GM20431 (cell line): ENCODE measurements around the gene PCSK4.
"Not testable (repeated sequence)": the region's sequence is repeated elsewhere in the genome, so short reads cannot be mapped to it uniquely, and the experiment has no call there.

Source experiments
- in situ Hi-C: fragments of 300-500 bp; cut with MseI, MboI; formaldehyde crosslinking; loops from one replicate; pipeline ENCODE4 v1.15.0; 2020; ENCODE audit warnings: low sequenced_read_pairs; ENCODE audit not compliant: unreplicated experiment

PCSK4 gene

DNA sequence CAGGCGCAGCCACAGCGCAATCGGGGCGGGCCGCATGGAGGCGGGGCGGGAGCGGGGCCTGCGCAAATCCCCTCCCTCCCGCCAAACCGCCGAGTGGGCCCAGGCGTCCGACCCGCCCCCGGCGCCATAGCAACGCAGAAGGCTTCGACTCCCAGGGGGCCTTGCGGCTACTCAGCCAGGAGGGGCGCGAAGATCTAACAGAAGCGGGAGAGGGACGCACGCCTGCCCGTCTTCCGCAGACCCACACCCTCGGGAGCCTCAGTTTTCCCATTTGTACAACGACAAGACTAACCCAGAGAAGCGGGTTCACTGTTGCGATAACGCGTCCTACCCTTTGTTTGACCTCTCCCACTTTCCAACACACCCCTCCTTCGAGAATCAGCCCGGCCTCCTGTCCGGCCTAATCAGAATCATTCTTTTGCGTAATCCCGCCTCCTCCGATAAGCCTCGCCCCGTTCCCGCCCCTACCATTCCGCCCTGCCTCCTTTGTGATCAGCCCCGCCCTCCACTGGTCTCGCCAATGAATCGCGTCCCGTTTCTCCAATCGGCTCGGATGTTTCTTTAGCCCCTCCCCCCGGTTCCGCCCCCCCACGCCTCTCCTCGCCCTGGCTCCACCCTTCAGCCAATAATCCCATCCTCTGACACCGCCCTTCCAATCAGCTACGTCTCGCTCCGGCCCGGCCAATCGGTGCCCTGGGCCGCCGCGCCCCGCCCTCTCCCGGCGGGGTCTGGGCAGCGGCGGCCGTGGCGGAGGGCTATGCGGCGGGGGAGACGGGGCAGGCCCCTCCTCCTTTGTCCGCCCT, at the start of gene PCSK4:
Gene PCSK4, minus strand, starts transcription at position 40 of the 803 bp plus-strand sequence. Its CDS starts 4 bp downstream, at position 36.
- in situ Hi-C loops, result no loop called here

DNA sequence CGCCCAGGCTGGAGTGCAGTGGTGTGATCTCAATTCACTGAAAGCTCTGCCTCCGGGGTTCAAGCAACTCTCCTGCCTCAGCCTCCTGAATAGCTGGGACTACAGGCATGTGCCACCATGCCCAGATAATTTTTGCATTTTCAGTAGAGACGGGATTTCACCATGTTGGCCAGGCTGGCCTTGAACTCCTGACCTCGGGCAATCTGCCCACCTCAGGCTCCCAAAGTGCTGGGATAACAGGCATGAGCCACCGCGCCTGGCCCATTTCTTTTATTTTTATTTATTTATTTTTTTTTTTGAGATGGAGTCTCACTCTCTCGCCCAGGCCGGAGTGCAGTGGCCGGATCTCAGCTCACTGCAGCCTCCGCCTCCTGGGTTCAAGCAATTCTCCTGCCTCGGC, 49.6 kb upstream of the PCSK4 start:
- in situ Hi-C loops, result loop anchor here (10.0 kb wide), 1 partner anchor 275 kb away; the partner anchor contains the start of gene ATP8B3

DNA sequence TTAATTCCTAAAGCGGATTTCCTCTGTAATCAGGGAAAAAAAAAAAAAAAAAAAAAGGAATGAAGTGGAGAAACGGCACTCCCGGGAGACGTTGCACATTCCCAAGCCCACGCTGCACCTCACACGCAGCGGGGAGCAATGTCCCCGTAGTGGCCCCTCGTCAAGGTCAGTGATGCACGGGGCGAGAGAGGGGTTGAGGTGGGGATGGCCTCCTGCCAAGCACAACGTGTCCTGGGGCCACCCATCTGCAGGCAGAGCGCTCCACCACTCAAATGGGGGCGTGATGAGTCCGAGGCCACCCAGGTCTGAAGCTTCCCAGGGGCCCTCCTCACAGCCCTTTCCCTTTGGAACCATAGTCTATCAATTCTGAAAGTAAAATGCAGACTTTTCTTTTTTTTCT, 48.8 kb upstream of the PCSK4 start:
- in situ Hi-C loops, result no loop called here

DNA sequence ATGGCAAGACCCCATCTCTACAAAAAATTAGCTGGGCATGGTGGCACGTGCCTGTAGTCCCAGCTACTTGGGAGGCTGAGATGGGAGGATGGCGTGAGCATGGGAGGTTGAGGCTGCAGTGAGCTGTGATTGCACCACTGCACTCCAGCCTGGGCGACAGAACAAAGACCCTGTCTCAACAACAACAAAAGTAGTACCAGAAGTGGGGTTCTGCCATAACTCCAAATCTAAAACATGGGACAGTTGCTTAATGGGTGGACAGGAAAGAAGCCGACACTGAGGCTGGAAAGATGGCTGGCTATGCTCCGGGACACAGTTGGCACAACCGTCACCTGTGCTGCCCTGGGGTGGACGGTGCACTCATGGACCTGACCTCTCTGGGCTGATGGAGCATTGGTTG, 45.5 kb upstream of the PCSK4 start:
- in situ Hi-C loops, result not testable (repeated sequence)

DNA sequence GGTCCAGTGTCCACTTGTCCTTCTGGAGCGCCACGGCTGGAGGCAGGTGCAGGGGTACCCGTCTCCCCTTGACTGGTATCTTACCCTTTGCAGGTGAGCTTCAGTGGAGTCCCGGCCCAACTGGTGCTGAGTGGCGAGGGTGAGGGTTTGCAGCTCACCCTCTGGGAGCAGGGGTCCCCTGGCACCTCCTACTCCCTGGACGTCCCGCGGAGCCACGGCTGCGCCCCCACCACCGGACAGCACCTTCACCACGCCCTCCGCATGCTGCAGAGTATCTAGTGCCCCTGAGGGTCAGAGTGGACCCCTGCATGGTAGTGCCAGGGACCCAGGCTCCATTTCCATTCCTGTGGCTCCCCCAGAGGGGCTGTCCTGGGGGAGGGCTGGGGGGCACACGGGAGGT, 44.8 kb upstream of the PCSK4 start:
- in situ Hi-C loops, result no loop called here

DNA sequence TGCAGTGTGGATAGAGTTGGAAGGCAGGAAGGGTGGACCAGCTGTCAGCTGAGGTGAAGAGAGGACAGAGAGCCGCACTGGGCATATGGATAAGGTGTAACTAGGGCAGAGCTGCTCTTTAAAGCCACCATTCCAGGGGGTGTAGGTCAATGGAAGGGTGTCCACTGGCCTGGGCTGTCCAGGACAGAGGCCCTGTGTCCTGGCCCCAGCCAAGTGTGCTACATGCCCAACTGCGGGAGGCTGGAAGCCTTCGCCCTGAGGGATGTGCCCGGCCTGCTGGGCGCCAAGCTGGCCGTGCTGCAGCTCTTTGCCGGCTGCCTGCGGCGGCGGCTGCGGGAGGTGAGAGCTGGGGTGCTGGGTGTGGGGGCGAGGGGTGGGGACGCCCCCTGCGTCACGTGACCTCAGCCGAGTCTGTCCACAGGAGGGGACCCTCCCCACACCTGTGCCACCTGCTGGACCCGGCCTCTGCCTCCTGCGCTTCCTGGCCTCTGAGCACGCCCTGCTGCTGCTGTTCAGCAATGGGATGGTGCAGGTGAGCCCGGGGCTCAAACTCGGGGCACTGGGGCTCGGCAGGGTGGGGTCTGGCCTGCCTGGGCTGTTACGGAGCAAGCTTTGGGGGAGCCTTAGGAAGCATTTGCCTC, 43.5 kb upstream of the PCSK4 start:
- in situ Hi-C loops, result no loop called here

DNA sequence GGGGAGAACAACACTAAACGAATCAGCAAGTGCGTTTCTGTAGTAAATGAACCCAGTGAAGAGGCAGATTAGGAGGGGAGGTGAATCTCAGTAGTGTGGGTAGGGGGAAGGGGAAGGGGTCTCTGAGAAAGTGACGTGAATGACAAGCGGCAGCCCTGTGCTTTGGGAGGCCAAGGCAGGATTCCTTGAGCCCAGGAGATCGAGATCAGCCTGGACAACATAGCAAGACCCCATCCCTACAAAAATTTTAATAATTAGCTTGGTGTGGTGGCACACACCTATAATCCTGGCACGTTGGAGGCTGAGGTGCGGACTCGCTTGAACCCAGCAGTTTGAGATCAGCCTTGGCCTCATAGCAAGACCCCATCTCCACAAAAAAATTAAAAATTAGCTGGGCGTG, 41.9 kb upstream of the PCSK4 start:
- in situ Hi-C loops, result no loop called here

DNA sequence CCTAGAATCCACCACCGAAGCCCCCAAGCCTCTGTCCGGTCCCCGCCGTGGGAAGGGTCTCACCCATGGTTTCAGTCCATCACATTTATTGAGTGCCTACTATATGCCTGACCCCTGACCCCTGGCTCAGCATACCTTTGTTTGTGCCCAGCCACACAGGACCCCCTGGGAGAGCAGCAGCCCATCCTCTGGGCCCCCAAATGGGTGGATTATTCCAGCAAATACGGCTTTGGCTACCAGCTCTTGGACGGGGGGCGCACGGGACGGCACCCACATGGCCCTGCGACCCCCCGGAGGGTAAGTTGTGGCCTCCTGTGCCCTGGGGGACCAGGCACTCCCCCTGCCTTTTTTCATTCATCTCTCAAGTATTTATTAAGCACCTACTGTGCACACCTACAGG, 41.4 kb upstream of the PCSK4 start:
- in situ Hi-C loops, result no loop called here

DNA sequence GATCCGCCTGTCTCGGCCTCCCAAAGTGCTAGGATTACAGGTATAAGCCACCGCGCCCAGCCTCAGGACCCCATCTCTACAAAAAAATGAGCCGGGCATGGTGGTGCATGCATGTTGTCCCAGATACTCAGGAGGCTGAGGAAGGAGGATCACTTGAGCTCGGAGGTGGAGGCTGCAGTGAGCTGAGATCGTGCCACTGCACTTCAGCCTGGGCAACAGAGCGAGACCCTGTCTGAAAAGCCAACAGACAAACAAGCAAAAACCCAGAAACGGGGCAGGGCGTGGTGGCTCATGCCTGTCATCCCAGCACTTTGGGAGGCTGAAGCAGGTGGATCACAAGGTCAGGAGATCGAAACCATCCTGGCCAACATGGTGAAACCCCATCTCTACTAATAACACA, 40.7 kb upstream of the PCSK4 start:
- in situ Hi-C loops, result not testable (repeated sequence)

DNA sequence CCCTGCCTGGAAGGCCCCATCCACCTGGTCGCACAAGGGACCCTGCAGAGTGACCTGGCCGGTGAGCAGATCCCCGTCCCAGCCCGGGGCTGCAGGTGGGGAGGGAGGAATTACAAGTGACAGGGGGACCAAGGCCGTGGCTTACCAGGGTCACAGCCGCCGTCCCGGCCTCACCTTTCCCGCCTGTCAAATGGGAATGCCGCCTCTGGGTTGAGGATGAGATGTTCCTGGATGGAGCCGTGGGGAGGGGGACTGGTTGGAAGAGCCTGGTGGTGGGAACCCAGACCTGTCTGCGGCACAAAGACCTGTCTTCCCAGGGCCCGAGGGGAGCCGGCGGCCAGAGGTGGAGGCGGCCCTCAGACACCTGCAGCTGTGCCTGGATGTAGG, 39.3 kb upstream of the PCSK4 start:
- in situ Hi-C loops, result no loop called here

DNA sequence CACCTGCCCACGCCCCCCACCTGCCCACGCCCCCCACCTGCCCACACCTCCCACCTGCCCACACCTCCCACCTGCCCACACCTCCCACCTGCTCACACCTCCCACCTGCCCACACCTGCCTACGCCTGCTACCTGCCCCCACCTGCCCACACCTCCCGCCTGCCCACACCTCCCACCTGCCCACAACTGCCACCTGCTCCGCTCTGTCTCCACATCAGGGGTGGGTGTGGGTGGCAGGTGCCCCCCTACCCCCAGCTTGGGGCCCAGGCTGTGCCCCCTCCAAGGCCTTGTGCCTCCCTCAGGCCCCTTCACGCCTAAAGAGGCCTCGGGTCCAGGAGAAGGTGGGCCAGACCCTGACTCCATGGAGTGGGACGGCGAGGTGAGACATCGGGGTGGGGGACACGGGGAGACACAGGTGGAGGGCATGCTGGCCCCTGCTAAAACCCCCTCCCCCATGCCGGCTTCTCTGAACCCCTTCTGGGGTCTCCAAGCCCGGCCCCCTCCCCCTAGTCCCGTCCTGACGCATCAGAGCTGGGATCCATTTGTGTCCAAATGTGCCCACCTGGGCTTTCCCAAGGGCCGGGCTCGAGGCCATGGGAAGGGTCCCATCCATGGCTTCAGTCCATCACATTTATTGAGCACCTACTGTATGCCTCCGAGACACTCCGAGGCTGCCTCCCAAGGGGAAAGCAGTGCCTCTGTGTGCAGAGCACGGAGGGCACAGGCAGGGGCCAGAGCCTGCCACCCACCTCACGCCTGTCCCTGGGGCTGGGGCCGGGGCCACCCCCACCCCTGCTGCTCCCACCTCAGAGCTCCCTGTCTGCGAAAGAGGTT, 38.7 kb upstream of the PCSK4 start:
- in situ Hi-C loops, result no loop called here

DNA sequence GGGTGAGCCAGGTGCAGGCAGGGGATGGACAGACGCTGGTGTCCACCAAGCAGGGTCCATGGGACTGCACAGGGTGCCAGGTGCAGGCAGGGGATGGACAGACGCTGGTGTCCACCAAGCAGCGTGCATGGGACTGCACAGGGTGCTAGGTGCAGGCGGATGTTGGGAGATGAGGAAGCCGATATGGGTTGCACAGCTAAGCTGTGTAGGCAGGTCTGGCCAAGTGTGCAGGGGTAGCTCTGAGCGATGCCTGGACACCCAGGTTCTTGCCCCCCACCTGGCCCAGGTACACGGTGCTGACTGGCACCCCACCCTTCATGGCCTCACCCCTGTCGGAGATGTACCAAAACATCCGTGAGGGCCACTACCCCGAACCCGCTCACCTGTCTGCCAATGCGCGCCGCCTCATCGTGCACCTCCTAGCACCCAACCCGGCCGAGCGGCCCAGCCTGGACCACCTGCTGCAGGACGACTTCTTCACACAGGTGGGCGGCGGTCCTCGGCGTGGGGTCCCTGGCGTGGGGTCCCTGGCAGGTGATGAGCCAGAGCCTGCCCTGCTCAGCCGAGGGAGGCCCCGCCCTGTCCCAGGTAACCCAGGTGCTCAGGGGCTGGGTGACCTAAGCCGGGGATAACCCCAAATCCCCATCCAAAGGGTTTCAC, 37.6 kb upstream of the PCSK4 start:
- in situ Hi-C loops, result no loop called here

DNA sequence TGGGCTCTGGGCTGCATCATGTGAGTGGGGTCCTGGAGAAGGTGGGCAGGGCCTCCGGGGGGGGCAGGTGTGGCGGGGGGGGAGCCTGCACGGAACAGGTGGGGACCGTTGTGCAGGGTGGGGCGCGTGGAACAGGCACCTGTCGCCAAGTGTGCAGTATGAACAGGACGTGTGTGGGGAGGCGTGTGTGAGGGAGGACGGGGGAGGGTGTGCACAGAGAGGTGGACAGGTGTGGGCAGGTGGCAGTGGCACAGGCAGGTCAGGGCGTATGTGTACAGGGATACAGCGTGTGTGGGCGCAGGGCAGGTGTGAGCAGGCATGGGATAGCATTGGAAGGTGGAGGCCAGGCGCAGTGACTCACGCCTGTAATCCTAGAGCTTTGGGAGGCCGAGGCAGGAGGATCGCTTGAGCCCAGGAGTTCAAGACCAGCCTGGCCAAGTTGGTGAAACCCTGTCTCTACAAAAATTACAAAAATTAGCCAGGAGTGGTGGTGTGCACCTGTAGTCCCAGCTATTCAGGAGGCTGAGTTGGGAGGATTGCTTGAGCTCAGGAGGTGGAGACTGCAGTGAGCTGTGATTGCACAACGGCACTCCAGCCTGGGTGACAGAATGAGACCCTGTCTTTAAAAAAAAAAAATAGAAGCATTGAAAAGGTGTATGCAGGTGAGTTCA, 37.0 kb upstream of the PCSK4 start:
- in situ Hi-C loops, result no loop called here

DNA sequence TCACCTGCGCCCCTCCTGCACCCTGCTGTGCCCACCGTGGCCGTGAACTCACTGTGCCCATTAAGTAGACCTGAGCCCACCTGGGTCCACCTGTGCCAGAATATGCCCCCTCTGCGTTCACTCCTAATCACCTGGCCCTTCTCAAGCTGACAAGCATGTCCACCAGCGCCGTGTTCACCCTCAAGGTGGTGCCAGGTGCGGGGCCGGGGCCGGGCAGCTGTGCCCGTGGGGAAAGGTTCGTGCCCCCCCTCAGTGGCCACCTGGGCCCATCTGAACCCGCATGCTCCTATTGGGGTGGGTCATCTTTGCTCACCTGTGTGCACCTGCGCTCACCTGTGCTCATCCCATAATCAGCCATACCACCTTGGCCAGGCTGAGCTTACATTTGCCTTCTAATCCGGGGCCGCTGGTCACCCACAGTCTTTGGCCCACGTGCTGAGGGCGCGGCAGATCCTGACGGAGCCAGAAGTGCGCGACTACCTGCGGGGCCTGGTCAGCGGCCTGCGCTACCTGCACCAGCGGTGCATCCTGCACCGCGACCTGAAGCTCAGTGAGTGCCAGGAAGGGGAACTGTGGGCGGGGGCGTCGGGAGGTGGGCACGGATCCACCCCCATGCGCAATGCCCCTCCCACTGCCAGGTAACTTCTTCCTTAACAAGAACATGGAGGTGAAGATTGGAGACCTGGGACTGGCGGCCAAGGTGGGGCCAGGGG, 36.1 kb upstream of the PCSK4 start:
- in situ Hi-C loops, result no loop called here

DNA sequence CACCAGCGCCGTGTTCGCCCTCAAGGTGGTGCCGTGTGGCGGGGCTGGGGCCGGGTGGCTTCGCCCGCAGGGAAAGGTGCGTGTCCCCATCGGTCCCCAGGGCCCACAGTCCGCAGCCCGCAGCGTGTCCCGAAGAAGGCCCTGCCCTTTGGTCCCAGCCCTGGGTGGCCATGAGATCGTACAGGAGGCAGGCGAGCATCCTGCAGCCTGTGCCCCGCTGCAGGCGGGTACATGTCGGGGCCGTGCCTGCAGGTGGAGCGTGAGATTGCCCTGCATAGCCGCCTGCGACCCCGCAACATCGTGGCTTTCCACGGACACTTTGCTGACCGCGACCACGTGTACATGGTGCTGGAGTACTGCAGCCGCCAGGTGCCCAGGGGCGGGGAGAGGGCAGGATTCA, 35.2 kb upstream of the PCSK4 start:
- in situ Hi-C loops, result no loop called here

DNA sequence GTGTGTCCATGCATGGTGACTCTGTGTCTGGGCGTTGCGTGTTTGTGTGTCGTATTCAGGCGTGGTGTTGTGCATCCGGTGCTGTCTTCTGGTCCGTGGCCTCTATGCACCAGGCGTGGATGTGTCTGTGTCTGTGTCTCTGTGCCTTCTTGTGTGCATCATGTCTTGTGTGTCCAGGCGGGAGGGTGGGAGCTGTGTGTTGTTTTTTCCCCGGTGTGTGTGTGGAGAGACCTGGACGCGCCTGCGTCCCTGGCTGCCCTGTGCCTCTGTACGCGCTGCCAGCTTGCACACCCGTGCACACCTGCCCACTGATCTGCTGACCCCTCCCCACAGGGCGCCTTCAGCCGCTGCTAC, 34.8 kb upstream of the PCSK4 start:
- in situ Hi-C loops, result no loop called here

DNA sequence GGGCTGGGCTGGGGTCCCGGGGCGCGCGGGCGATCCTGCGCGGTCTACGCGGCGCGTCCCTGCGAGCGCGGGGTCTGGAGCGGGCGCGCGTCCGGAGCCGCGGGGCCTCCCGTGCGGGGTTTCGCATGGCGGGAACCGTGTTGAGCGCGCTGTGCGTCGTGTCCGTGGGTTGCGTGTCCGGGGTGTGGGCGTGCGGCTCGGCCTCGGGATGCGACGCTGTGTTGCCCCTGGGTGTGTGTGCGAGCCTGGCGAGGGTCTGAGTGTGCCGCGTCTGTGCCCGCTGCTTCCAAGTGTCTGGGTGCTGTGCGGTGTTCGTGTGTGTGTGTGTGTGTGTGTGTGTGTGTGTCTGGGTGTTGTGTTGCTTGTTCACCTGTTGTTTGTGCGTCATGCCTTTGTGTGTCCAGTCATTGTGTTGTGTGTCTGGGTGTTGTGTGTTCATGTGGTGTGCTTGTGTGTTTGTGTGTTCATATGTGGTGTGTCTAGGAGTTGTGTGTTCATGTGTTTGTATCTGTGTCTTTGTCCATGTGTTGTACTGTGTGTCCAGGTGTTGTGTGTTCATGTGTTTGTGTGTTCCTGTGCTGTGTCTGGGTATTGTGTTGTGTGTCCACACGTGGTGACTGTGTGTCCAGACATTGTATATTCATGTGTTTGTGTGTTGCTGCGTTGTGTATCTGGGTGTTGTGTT, 34.3 kb upstream of the PCSK4 start:
- in situ Hi-C loops, result no loop called here

DNA sequence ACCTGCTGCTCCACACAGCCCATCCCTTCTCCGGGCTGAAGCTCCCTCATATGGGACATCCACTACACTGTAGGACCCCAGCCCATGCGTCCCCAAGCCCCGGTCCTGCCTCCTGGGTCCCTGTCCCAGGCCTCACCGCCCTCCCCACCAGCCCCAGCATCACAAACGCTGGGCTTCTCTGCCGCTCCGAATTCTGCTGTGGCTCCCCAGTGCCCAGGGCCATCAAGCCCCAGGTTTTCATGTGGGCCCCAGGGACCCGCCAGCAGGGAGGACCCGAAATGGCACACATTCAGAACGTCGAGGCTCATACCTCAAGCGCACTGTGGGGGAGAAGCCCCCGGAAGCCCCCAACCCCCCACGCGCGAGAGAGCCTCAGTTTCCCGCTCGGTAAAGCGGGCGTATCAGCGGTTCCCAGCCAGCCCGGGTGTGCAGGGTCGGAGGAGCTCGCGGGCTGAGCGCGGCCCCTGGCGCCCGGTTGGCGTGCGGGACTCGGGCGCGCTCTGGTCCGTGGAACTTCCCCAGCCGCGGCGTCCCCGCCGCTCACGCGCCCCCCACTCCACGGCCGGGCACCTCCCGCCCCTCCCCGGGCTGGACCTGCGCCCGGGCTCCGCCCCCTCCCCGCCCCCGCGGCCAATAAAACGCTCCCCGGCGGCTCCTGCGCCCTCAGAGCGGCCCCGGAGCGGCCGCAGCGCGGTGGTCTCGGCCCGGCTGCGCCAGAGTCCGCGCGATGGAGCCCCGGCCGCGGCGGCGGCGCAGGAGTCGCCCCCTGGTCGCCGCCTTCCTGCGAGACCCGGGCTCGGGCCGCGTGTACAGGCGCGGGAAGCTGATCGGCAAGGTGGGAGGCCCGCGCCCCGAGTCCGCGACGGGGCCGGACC, 33.5 kb upstream of the PCSK4 start, which contains the start of gene PLK5:
Gene PLK5, plus strand, starts transcription at position 666 of the 875 bp plus-strand sequence. CDS start 2,920 bp downstream, outside the sequence.
- in situ Hi-C loops, result no loop called here
